HG02642 (cell line): Measurements from ENCODE around the gene CABLES1.
"Not testable (repeated sequence)": the region's sequence is repeated elsewhere in the genome, so short reads cannot be mapped to it uniquely, and the experiment has no call there.

Experiments
- ATAC-seq: cut with Tn5 transposase; IDR thresholded peaks from one replicate; pipeline ENCODE4 v1.9.1; 2021; ENCODE audit warnings: mild to moderate bottlenecking; ENCODE audit not compliant: unreplicated experiment, poor library complexity

The CABLES1 gene

GRCh38 chr18:23134780-23135549 is at the start of gene CABLES1:
Gene CABLES1 (plus strand): TSS chr18:23135485. CDS start chr18:23135763, 278 bp downstream.
- ATAC-seq, result no peak

GRCh38 chr18:23087352-23087751 is 47.9 kb upstream of the CABLES1 start:
- ATAC-seq, result no peak

- ATAC-seq, result no peak
These were observed 47.0 kb upstream of the CABLES1 start for GRCh38 chr18:23088310-23088709.

GRCh38 chr18:23091017-23091993 is 44.0 kb upstream of the CABLES1 start:
- ATAC-seq, result peak; percentile 69

- no peak for ATAC-seq
These were observed 43.2 kb upstream of the CABLES1 start for GRCh38 chr18:23092121-23092520.

- not testable (repeated sequence) for ATAC-seq
These were observed 42.2 kb upstream of the CABLES1 start for GRCh38 chr18:23093130-23093529.

- ATAC-seq, result no peak
These were observed 41.5 kb upstream of the CABLES1 start for GRCh38 chr18:23093772-23094171.

- ATAC-seq, result no peak
These were observed 40.7 kb upstream of the CABLES1 start for GRCh38 chr18:23094411-23095190.

GRCh38 chr18:23095463-23095862 is 39.8 kb upstream of the CABLES1 start:
- ATAC-seq, result no peak

GRCh38 chr18:23097016-23097415 is 38.3 kb upstream of the CABLES1 start:
- ATAC-seq, result not testable (repeated sequence)

- ATAC-seq, result no peak
These were observed 35.7 kb upstream of the CABLES1 start for GRCh38 chr18:23099621-23100020.

GRCh38 chr18:23101861-23102432 is 33.3 kb upstream of the CABLES1 start:
- ATAC-seq, result no peak

- no peak for ATAC-seq
These were observed 32.6 kb upstream of the CABLES1 start for GRCh38 chr18:23102493-23103261.

GRCh38 chr18:23103449-23103848 is 31.8 kb upstream of the CABLES1 start:
- no peak for ATAC-seq

- ATAC-seq, result no peak
These were observed 30.3 kb upstream of the CABLES1 start for GRCh38 chr18:23105030-23105429.

- no peak for ATAC-seq
These were observed 29.6 kb upstream of the CABLES1 start for GRCh38 chr18:23105581-23106219.

GRCh38 chr18:23106575-23106974 is 28.7 kb upstream of the CABLES1 start:
- ATAC-seq, result no peak

- no peak for ATAC-seq
These were observed 27.6 kb upstream of the CABLES1 start for GRCh38 chr18:23107718-23108117.

- no peak for ATAC-seq
These were observed 26.8 kb upstream of the CABLES1 start for GRCh38 chr18:23108496-23108895.
